Right lobe of liver (tissue), 6 donors: Measurements from ENCODE around the gene TRMT13. TPM values are rescaled to one million over a fixed set of nuclear protein-coding genes. Genes with fewer than 3 reads are reported as not detected.

Experiments
- ATAC-seq, 4 donors: fragments of 200-7000 bp; cut with Tn5 transposase; one replicate each; pipeline ENCODE4 v1.9.1; 2020; ENCODE audit warnings: mild to moderate bottlenecking in 4 of 4, moderate library complexity in 4 of 4
- DNase-seq, 3 donors: peaks; one replicate each; pipeline ENCODE4 v3.0.0-alpha.2; 2020
- H3K27ac ChIP-seq, 3 donors: fragments of 200-600 bp; one replicate each; pipeline ENCODE4 v1.8.0; 2022
- H3K27me3 ChIP-seq, 2 donors: fragments of 200-600 bp; one replicate each; pipeline ENCODE4 v1.8.0; 2022
- H3K36me3 ChIP-seq, 4 donors: fragments of 200-600 bp; sonication (generic) in 1 of 4; one replicate each; pipeline versions ENCODE4 v1.5.1 to v1.8.0; 2017 to 2022; ENCODE audit warnings: control low read depth in 1 of 4
- H3K4me1 ChIP-seq, 4 donors: fragments of 200-600 bp; sonication (generic) in 1 of 4; one replicate each; pipeline versions ENCODE4 v1.5.1 to v1.8.0; 2017 to 2022; ENCODE audit warnings: control low read depth in 1 of 4
- H3K4me3 ChIP-seq, 3 donors: fragments of 200-600 bp; one replicate each; pipeline ENCODE4 v1.8.0; 2022
- H3K9me3 ChIP-seq, 4 donors: fragments of 200-600 bp; sonication (generic) in 1 of 4; one replicate each; pipeline versions ENCODE4 v1.5.1 to v1.8.0; 2017 to 2022; ENCODE audit warnings: control low read depth in 1 of 4
- POLR2A ChIP-seq: fragments of 450-650 bp; IDR thresholded peaks from one replicate; pipeline ENCODE4 v1.6.1; 2017; ENCODE audit warnings: antibody characterized with exemption, mild to moderate bottlenecking
- WGBS: methylation state at CpG from one replicate; pipeline ENCODE4 v1.1.6; 2018; ENCODE audit warnings: low coverage, low lambda C conversion rate; ENCODE audit not compliant: insufficient coverage; ENCODE audit errors: missing lambda C conversion rate; 5-methylcytosine and 5-hydroxymethylcytosine counted together
- intact Hi-C, 2 donors: fragments of 100-400 bp; cut with DNase I; formaldehyde crosslinking; loops; one replicate each; pipeline versions ENCODE4 v1.11.2 to v1.14.1; 2022
- total RNA-seq, 6 experiments: library from RNA; depleted of rRNA in 2 of 6; stranded (reverse); fragments of >200 nt in 2 of 6; fragmentation: NEBNext Ultra II Directional in 3 of 6; extraction: Animal tissue kit (Norgen Biotek cat#: 25700) in 3 of 6; gene quantifications; one replicate each; pipeline versions ENCODE4 v1.1.0 to v1.2.4, GENCODE V29; 2016 to 2023
- TF ChIP-seq, protein P1 (sequence below), 4 donors: fragments of 200-600 bp in 3 of 4; fragments of 450-650 bp in 1 of 4; IDR thresholded peaks; one replicate each; pipeline versions ENCODE4 v1.5.1 to v1.8.0; 2016 to 2022; ENCODE audit warnings: antibody characterized with exemption in 4 of 4, mild to moderate bottlenecking in 2 of 4
- donor health status: DM: no; HTN: yes; CAD: no.
- donor health status: DM: no; HTN: no; CAD: no.
- donor health status: DM: no; HTN: no; CAD: no.
- donor health status: DM: no; HTN: yes; CAD: no.
- donor health status: DM: no; HTN: yes; CAD: no.

The TRMT13 gene
- total RNA-seq, 6 experiments from 2014 or later, result 4.9 to 12.1 (median 6.9) TPM

DNA sequence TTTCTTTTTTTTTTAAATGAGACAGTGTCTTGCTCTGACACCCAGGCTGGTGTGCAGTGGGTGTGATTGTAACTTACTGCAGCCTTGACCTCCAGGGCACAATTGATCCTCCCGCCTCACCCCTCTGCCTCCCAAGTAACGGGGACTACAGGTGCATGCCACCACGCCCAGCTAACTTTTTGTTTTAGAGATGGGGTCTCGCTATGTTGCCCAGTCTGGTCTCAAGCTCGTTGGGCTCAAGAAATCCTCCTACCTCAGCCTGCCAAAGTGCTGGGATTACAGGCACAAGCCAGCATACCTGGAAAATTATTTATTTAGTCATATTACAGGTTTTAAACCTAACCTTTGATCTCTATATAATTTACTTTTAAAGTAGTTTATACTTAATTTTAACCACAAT lies 31.7 kb downstream of the TRMT13 start:
- ATAC-seq (no peak), DNase-seq (no peak)
- H3K27ac ChIP-seq, result no peak overlapping the region
- no peak for TF ChIP-seq POLR2A
- TF ChIP-seq, protein P1, sequence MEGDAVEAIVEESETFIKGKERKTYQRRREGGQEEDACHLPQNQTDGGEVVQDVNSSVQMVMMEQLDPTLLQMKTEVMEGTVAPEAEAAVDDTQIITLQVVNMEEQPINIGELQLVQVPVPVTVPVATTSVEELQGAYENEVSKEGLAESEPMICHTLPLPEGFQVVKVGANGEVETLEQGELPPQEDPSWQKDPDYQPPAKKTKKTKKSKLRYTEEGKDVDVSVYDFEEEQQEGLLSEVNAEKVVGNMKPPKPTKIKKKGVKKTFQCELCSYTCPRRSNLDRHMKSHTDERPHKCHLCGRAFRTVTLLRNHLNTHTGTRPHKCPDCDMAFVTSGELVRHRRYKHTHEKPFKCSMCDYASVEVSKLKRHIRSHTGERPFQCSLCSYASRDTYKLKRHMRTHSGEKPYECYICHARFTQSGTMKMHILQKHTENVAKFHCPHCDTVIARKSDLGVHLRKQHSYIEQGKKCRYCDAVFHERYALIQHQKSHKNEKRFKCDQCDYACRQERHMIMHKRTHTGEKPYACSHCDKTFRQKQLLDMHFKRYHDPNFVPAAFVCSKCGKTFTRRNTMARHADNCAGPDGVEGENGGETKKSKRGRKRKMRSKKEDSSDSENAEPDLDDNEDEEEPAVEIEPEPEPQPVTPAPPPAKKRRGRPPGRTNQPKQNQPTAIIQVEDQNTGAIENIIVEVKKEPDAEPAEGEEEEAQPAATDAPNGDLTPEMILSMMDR (IDR thresholded peaks at IDR 0.05), result no peak
- H3K9me3 ChIP-seq, result no peaks in the 10 kb centered on the region
- H3K27me3 ChIP-seq, result no peaks in the 10 kb centered on the region
- H3K4me1 ChIP-seq, result no peaks in the 10 kb centered on the region
- WGBS, result 93% methylated on average over 3 of the region's 5 CpGs
- no peak overlapping the region for H3K4me3 ChIP-seq
- no peaks in the 10 kb centered on the region for H3K36me3 ChIP-seq
- intact Hi-C loops, result no loop called here

DNA sequence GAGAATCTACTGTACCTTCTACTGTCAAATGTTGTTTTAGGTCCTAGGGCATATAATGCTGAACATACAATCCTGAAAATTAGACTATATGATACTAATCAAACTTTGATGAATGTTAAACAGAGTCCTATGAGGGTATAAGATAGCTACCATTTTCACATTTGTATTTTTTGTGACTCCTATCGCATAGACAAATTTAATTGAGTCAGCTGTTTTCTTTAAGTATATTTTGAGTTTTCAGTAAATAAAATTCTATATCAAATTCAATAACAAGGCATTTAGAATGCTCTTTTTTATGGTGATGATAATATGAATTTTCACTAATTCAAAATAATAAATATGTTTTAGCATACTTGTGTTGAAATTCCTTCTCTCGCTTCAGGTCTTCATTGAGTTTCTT lies 35.1 kb downstream of the TRMT13 start:
- DNase-seq, result no peak
- Histone ChIP-seq H3K36me3 (no peaks in the 10 kb centered on the region), H3K27ac (no peak overlapping the region), H3K9me3 (no peaks in the 10 kb centered on the region), H3K27me3 (no peaks in the 10 kb centered on the region), H3K4me3 (no peak overlapping the region), H3K4me1 (no peaks in the 10 kb centered on the region)
- TF ChIP-seq, protein P1 (IDR thresholded peaks at IDR 0.05), result no peak
- no peak for TF ChIP-seq POLR2A
- intact Hi-C loops, result no loop called here
- WGBS, result 96% methylated on average over 2 of the region's 2 CpGs
- ATAC-seq, result no peak

DNA sequence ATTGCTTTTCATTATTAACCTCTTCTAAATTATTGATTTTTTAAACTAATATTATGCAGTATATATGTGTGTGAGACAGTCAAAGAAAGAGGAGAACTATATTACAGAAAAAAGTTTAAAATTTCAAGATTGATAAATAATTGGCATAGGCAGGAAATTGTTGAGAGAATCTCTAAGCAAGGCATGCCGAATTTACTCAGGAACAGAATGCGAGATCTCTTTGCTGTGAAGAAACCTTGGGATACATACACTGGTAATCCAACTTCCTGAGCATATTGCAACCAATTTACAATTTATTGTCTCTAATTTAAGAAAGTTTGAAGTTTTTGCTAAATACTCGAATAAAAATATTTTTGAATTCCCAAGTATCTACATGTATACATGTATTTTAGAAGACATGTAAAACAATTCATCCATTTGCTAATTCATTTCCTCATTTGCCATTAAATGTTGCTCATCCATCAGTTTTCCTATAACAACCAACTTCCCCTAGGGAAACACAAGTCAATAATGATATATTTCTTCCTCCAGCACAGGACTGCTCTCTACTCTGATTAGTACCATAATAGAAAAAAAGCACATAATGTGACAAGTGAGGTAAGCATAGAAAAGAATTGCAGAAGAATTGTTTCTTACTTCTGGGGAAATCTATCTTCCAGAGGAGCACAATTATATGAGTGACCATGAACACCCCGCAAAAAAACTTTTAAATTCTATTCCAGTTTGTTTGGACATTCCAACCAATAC lies 44.5 kb downstream of the TRMT13 start:
- no peaks in the 10 kb centered on the region for H3K27me3 ChIP-seq
- no peaks in the 10 kb centered on the region for H3K36me3 ChIP-seq
- no peaks in the 10 kb centered on the region for H3K4me1 ChIP-seq
- WGBS, result 73% methylated on average over 4 of the region's 4 CpGs
- ATAC-seq (no peak), DNase-seq (no peak)
- TF ChIP-seq, protein P1 (IDR thresholded peaks at IDR 0.05), result no peak
- no peak for TF ChIP-seq POLR2A
- intact Hi-C loops, result no loop called here
- no peaks in the 10 kb centered on the region for H3K9me3 ChIP-seq
- H3K27ac ChIP-seq, result no peak overlapping the region
- no peak overlapping the region for H3K4me3 ChIP-seq

DNA sequence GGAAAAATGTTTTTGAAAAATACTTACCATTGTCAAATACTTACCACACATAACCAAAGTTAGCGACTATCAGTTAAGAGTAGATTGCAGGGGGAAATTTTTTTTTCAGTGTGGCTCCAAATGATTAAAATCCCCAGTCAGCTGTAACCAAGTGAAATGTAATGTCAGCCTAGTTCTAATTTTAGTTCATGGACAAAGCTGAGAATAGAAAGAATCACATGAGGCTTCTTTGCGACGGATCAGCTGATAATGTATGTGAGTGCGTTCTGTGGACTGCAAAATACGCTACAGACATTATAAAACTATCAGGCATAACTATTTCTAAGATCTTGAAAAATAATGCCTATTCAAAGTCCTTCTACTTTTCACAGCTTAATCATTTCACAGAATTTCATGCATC lies 45.1 kb downstream of the TRMT13 start, which contains the start of gene LRRC39:
Gene LRRC39, minus strand, starts transcription at position 166 of the 400 bp plus-strand sequence. CDS start 9,740 bp downstream, outside the sequence.
- Histone ChIP-seq H3K27me3 (no peaks in the 10 kb centered on the region), H3K27ac (no peak within 1 kb of the TSS), H3K36me3 (no peaks in the 10 kb centered on the region), H3K4me1 (no peaks in the 10 kb centered on the region), H3K4me3 (no peak within 1 kb of the TSS), H3K9me3 (no peaks in the 10 kb centered on the region)
- intact Hi-C loops, result no loop called here
- no peak for ATAC-seq
- DNase-seq, result no peak
- 66% methylated on average over 5 of the region's 5 CpGs for WGBS
- TF ChIP-seq POLR2A, result no peak
- TF ChIP-seq, protein P1 (IDR thresholded peaks at IDR 0.05), result no peak
